Fibroblast of villous mesenchyme (primary cell): ENCODE measurements around the gene DKK1. TPM values are rescaled to one million over a fixed set of nuclear protein-coding genes. Genes with fewer than 3 reads are reported as not detected.
A peak's percentile ranks its signal among the peaks of the same experiment; 100 is the strongest.

Experiments
- DNase-seq: peaks from one replicate; pipeline ENCODE4 v3.0.0-alpha.2; 2010; ENCODE audit warnings: low read depth
- H3K4me3 ChIP-seq: 2 replicates; pipeline ENCODE4 v1.5.1; 2011; ENCODE audit warnings: low read depth, mild to moderate bottlenecking, low read length
- total RNA-seq: library from RNA; depleted of rRNA; stranded (reverse); fragments of >200 nt; gene quantifications from 2 replicates; pipeline ENCODE4 v1.2.3, GENCODE V29; 2012
- TF ChIP-seq, protein P1 (sequence below): IDR thresholded peaks from 2 replicates; pipeline ENCODE4 v1.5.1; 2012; ENCODE audit warnings: low read depth, mild to moderate bottlenecking, low read length; ENCODE audit not compliant: insufficient read depth

Gene DKK1
- total RNA-seq, 1 donor: 138 TPM

DNA sequence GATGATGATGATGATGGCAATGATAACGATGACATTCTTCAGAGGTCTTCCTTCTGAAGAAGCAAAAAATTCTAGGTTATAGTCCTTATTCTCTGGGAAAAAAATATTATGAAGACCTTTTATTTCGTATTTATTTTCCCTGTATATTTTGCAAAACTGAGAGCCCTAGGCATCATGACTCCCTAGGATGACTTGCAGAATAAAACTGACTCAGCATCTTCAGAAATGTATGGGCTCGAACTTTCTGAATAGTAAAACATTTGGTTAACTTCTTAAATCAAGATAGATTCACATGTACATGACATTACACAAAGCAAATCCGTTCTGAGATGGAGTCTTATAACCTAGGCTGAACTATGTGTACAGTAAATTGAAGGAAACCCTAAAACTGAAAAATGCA lies 29.4 kb downstream of the DKK1 start:
- DNase-seq: no peak
- TF ChIP-seq, protein P1, sequence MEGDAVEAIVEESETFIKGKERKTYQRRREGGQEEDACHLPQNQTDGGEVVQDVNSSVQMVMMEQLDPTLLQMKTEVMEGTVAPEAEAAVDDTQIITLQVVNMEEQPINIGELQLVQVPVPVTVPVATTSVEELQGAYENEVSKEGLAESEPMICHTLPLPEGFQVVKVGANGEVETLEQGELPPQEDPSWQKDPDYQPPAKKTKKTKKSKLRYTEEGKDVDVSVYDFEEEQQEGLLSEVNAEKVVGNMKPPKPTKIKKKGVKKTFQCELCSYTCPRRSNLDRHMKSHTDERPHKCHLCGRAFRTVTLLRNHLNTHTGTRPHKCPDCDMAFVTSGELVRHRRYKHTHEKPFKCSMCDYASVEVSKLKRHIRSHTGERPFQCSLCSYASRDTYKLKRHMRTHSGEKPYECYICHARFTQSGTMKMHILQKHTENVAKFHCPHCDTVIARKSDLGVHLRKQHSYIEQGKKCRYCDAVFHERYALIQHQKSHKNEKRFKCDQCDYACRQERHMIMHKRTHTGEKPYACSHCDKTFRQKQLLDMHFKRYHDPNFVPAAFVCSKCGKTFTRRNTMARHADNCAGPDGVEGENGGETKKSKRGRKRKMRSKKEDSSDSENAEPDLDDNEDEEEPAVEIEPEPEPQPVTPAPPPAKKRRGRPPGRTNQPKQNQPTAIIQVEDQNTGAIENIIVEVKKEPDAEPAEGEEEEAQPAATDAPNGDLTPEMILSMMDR: no peak
- no peak overlapping the region for H3K4me3 ChIP-seq

DNA sequence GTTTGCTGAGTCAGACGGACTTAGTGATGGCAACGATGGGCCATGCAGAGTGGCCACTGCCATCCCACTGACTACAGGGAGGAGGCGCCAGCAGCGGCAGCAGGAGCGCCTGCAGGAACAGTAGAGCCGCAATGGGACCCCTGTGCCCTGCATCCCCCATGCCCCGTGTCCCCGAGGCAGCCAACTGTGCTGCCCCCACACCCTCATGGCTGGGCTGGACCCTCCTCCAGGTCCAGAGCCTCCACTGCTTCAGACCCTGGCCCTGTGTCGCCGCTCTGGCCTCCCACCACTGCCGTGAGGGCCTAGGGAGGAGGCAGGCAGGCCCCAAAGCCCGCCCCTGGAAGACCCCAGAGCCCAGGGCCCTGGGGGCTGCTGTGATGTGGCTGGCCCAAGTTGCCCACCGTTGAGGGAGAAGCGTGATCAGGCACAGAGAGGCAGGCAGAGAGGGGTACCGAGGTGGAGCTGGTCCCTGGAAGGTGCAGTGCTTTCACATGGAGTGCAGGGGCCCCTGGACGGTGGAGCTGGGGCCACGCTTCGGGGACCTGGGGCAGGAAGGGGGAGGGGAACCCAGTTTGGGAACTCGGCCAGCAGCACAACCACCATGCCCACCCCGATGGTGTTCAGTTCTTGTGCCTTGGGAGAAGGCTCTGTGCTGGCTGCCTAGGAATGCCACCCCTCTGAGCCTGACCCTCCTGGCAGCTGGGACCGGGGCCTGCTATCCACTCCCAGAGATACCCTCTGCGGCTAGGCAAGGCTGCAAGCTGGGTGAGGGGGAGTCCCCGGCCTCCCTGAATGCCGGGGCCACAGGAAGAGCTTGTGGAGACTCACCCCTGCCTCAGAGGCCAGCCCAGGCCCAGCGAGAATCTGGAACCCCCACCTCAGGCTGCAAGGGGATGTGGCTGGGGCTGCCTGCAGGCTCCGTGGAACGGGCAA lies 32.6 kb downstream of the DKK1 start:
- no peak for DNase-seq
- TF ChIP-seq, protein P1: no peak

DNA sequence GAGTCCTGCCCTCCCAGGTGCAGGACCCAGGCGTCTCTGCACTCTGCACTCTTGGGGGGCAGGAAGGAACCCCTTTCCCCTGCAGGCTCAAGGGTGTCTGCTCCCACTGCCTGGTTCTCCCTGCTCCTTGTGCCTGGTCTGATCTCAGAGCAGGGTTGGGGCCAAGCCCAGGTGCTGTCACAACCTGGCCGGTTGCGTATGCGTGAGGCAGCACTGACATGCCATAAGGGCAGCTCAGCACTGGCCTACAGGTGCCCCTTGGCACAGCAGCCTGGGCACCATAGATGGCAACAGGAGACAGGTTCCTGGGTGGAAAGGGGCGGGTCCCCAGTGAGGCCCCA lies 33.2 kb downstream of the DKK1 start:
- no peak for DNase-seq
- TF ChIP-seq, protein P1: no peak
- no peak overlapping the region for H3K4me3 ChIP-seq

More for the DNA sequence above, 32.6 kb downstream of the DKK1 start:
- no peak overlapping the region for H3K4me3 ChIP-seq

DNA sequence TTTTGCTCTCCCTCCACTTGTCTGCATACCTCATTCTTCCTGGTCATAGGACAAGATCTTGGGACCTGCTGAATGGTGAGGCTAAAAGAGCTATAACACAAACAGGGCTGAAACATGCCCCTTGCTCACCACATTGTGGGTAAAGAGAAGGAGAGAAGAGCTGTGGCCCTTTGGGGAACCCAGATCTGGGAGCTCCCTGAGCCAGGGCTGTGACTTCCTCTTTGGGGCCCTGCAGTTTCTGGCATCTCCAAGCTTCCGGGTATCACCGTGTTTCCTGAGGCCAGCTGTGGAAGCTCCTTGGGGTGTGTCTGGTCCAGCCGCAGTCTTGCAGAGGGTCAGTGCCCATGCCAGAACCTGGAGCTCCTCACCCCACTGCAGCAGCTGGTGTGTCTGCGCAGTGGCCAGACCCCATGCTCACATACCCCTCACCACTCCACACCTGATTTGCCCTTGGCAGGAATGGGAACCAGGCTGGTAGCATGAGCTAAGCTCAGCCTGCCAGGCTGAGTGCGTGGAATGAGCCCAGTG lies 34.0 kb downstream of the DKK1 start:
- no peak for DNase-seq
- H3K4me3 ChIP-seq: no peak overlapping the region
- TF ChIP-seq, protein P1: no peak

DNA sequence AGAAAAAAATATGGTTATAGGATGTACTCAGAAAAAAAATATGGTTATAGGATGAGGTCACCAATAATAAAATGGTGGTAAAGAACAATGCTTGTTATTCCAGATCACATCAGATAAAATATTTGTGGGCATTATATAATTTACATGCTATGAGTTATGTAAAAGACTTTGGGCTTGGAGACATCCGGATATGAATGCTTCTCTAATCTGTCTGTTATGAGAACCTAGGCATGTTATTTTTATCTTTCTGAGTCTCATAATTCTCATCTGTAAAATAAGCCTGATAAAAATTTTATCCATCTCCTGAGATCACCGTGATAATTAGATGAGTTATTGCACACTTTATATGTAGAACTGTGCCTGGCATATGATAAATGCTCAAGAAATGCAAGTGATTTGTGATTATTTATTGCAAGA lies 37.8 kb downstream of the DKK1 start:
- DNase-seq: peak; percentile 60
- no peak overlapping the region for H3K4me3 ChIP-seq

DNA sequence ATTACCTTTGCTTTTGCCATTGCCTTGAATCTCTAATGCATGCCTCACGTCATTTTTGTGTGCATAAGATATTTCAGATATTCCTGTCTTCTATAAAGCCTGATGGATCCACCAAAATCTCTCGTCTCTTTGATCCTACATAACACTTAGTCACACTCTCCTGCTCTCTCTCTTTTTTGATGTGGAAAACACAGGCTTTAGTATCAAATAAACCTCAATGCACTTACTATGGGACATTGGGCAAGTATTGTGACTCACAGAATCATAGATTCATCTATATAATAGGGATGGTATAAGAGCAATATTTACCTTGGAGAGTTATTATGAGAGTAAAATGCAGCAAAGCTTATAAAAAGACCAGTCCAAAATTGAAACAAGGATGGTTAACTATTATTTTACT lies 39.1 kb downstream of the DKK1 start:
- TF ChIP-seq, protein P1: no peak
- H3K4me3 ChIP-seq: no peak overlapping the region
- no peak for DNase-seq

More for the DNA sequence above, 37.8 kb downstream of the DKK1 start:
- TF ChIP-seq, protein P1: no peak
